ENCODE measurements around the gene ANGPTL4. TPM values are rescaled to one million over a fixed set of nuclear protein-coding genes. Genes with fewer than 3 reads are reported as not detected.

Gene ANGPTL4
- polyA plus RNA-seq, 1 donor from 2014 or later = not detected

DNA sequence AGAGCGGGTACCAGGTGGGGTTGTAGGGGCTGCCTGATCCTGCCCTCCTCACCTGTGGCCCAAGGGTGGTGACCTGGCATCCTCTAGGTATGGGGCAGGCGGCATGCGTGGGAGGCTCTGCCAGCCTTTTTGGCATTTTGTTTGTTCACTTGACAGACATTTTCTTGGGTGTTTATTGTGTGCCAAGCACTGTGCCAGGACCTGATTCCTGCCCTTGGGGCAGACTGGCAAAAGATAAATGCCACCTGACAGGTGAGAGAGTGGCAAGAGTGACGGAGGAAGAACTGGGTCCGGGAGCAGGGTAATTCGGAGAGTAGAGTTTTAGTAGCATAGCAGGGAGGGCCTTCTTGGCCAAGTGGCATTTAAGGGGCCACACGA is 32.2 kb downstream of the ANGPTL4 start:
- H3K4me2 ChIP-seq (ENCODE audit: low read length) = no peak overlapping the region
- H3K9me2 ChIP-seq (ENCODE audit: insufficient read depth, low read length) = no peaks in the 10 kb centered on the region
- H3K9ac ChIP-seq (ENCODE audit: low read length) = no peak overlapping the region
- H3K9me3 ChIP-seq (ENCODE audit: low read length) = no peaks in the 10 kb centered on the region
- H3K4me3 ChIP-seq (ENCODE audit: low read length) = no peak overlapping the region
- peaks cover 37% of the 10 kb centered on the region for H4K20me1 ChIP-seq (ENCODE audit: insufficient read depth)
- H3F3A ChIP-seq (ENCODE audit: insufficient read depth, low read length, poor library complexity, severe bottlenecking) = no peaks in the 10 kb centered on the region
- H3K36me3 ChIP-seq (ENCODE audit: insufficient read depth, low read length) = no peaks in the 10 kb centered on the region
- H3K27ac ChIP-seq (ENCODE audit: low read length) = no peak overlapping the region
- no peak for TF ChIP-seq EP300 (conservative IDR thresholded peaks at IDR 0.05; ENCODE audit: poor library complexity, severe bottlenecking)
- TF ChIP-seq MXI1 (conservative IDR thresholded peaks at IDR 0.05; ENCODE audit: poor library complexity, severe bottlenecking) = no peak
- no peak for TF ChIP-seq TAF1 (IDR thresholded peaks at IDR 0.05; ENCODE audit: low read depth)
- no peak for TF ChIP-seq SMC3 (conservative IDR thresholded peaks at IDR 0.05; ENCODE audit: poor library complexity)
- no peak for TF ChIP-seq POLR2AphosphoS5 (IDR thresholded peaks at IDR 0.05)
- TF ChIP-seq, protein P1, sequence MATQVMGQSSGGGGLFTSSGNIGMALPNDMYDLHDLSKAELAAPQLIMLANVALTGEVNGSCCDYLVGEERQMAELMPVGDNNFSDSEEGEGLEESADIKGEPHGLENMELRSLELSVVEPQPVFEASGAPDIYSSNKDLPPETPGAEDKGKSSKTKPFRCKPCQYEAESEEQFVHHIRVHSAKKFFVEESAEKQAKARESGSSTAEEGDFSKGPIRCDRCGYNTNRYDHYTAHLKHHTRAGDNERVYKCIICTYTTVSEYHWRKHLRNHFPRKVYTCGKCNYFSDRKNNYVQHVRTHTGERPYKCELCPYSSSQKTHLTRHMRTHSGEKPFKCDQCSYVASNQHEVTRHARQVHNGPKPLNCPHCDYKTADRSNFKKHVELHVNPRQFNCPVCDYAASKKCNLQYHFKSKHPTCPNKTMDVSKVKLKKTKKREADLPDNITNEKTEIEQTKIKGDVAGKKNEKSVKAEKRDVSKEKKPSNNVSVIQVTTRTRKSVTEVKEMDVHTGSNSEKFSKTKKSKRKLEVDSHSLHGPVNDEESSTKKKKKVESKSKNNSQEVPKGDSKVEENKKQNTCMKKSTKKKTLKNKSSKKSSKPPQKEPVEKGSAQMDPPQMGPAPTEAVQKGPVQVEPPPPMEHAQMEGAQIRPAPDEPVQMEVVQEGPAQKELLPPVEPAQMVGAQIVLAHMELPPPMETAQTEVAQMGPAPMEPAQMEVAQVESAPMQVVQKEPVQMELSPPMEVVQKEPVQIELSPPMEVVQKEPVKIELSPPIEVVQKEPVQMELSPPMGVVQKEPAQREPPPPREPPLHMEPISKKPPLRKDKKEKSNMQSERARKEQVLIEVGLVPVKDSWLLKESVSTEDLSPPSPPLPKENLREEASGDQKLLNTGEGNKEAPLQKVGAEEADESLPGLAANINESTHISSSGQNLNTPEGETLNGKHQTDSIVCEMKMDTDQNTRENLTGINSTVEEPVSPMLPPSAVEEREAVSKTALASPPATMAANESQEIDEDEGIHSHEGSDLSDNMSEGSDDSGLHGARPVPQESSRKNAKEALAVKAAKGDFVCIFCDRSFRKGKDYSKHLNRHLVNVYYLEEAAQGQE (IDR thresholded peaks at IDR 0.05; ENCODE audit: borderline replicate concordance) = no peak
- TF ChIP-seq EZH2 (IDR thresholded peaks at IDR 0.05; ENCODE audit: borderline replicate concordance, insufficient read depth, low read length, poor library complexity, severe bottlenecking) = no peak
- TF ChIP-seq, protein P2, sequence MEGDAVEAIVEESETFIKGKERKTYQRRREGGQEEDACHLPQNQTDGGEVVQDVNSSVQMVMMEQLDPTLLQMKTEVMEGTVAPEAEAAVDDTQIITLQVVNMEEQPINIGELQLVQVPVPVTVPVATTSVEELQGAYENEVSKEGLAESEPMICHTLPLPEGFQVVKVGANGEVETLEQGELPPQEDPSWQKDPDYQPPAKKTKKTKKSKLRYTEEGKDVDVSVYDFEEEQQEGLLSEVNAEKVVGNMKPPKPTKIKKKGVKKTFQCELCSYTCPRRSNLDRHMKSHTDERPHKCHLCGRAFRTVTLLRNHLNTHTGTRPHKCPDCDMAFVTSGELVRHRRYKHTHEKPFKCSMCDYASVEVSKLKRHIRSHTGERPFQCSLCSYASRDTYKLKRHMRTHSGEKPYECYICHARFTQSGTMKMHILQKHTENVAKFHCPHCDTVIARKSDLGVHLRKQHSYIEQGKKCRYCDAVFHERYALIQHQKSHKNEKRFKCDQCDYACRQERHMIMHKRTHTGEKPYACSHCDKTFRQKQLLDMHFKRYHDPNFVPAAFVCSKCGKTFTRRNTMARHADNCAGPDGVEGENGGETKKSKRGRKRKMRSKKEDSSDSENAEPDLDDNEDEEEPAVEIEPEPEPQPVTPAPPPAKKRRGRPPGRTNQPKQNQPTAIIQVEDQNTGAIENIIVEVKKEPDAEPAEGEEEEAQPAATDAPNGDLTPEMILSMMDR (IDR thresholded peaks at IDR 0.05; ENCODE audit: poor library complexity, severe bottlenecking) = no peak
- TF ChIP-seq RAD21 (conservative IDR thresholded peaks at IDR 0.05) = no peak
- H3K27me3 ChIP-seq (ENCODE audit: insufficient read depth, low read depth, low read length) = no peaks in the 10 kb centered on the region
- no peak overlapping the region for H2AFZ ChIP-seq (ENCODE audit: low read depth, low read length)
- peaks cover 55% of the 10 kb centered on the region for H3K79me2 ChIP-seq (replicated peaks; ENCODE audit: insufficient read depth, low read length)

DNA sequence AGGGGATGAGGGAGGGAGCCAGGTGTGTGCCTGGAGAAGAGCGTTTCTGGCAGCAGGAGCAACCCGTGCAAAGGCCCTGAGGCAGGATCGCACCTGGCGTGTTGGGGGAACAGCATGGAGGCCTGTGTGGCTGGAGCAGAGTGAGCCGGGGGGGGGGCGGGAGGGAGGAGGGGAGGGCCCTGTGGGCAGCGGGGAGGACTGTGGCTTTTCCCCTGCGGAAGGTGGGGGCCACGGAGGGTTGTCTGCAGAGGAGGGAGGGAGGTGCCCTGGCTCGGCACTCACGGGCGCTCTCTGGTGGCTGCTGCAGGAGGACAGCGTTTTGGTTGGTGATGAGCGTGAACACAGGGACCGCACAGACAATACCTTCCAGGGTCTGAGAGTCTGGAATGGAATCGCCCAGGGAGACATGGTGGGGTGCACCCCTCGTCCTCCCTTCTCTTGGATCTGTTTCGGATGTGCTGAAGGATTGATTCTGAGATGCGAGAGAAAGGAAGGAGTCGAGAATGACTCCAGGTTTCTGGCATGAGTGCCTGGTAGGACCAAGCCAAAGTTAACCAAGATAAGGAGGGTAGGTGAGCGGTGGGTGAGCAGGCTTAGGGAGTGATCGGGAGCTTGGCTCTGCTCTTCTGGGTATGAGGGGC is 32.7 kb downstream of the ANGPTL4 start:
- H3K9me3 ChIP-seq (ENCODE audit: low read length) = no peaks in the 10 kb centered on the region
- H3K79me2 ChIP-seq (replicated peaks; ENCODE audit: insufficient read depth, low read length) = peaks cover 49% of the 10 kb centered on the region
- TF ChIP-seq MXI1 (conservative IDR thresholded peaks at IDR 0.05; ENCODE audit: poor library complexity, severe bottlenecking) = no peak
- no peak for TF ChIP-seq TAF1 (IDR thresholded peaks at IDR 0.05; ENCODE audit: low read depth)
- TF ChIP-seq EP300 (conservative IDR thresholded peaks at IDR 0.05; ENCODE audit: poor library complexity, severe bottlenecking) = no peak
- no peak for TF ChIP-seq POLR2AphosphoS5 (IDR thresholded peaks at IDR 0.05)
- no peak for TF ChIP-seq RAD21 (conservative IDR thresholded peaks at IDR 0.05)
- no peak for TF ChIP-seq EZH2 (IDR thresholded peaks at IDR 0.05; ENCODE audit: borderline replicate concordance, insufficient read depth, low read length, poor library complexity, severe bottlenecking)
- TF ChIP-seq, protein P1 (IDR thresholded peaks at IDR 0.05; ENCODE audit: borderline replicate concordance) = no peak
- TF ChIP-seq SMC3 (conservative IDR thresholded peaks at IDR 0.05; ENCODE audit: poor library complexity) = no peak
- TF ChIP-seq, protein P2 (IDR thresholded peaks at IDR 0.05; ENCODE audit: poor library complexity, severe bottlenecking) = no peak
- H3K27me3 ChIP-seq (ENCODE audit: insufficient read depth, low read depth, low read length) = no peaks in the 10 kb centered on the region
- no peak overlapping the region for H3K9ac ChIP-seq (ENCODE audit: low read length)
- H4K20me1 ChIP-seq (ENCODE audit: insufficient read depth) = peaks cover 32% of the 10 kb centered on the region
- no peak overlapping the region for H3K27ac ChIP-seq (ENCODE audit: low read length)
- H3K9me2 ChIP-seq (ENCODE audit: insufficient read depth, low read length) = no peaks in the 10 kb centered on the region
- no peak overlapping the region for H3K4me3 ChIP-seq (ENCODE audit: low read length)
- no peak overlapping the region for H2AFZ ChIP-seq (ENCODE audit: low read depth, low read length)
- no peaks in the 10 kb centered on the region for H3F3A ChIP-seq (ENCODE audit: insufficient read depth, low read length, poor library complexity, severe bottlenecking)
- no peak overlapping the region for H3K4me2 ChIP-seq (ENCODE audit: low read length)
- H3K36me3 ChIP-seq (ENCODE audit: insufficient read depth, low read length) = no peaks in the 10 kb centered on the region
